HK-2 (cell line): ENCODE data around the gene THAP12.
A peak's percentile ranks its signal among the peaks of the same experiment; 100 is the strongest.
"Not testable (repeated sequence)": the region's sequence is repeated elsewhere in the genome, so short reads cannot be mapped to it uniquely, and the experiment has no call there.

Source experiments
- DNase-seq: peaks from one replicate; pipeline ENCODE4 v3.0.0-alpha.2; 2018; ENCODE audit not compliant: unreplicated experiment

THAP12 gene

GRCh38 chr11:76380977-76381719 lies at the start of gene THAP12, which contains the start of gene GVQW3:
TSS of gene THAP12 (minus strand) at chr11:76381132. CDS start at chr11:76380836, 296 bp downstream.
TSS of gene GVQW3 (plus strand) at chr11:76381323. CDS start at chr11:76381829, 506 bp downstream.
- peak; percentile 90 for DNase-seq

- no peak for DNase-seq
Observed at GRCh38 chr11:76426660-76427059, 45.7 kb upstream of the THAP12 start.

GRCh38 chr11:76424891-76425290 lies 44.0 kb upstream of the THAP12 start:
- no peak for DNase-seq

GRCh38 chr11:76424379-76424778 lies 43.4 kb upstream of the THAP12 start:
- DNase-seq, result no peak

- DNase-seq, result no peak
Observed at GRCh38 chr11:76419896-76420295, 39.0 kb upstream of the THAP12 start.

- no peak for DNase-seq
Observed at GRCh38 chr11:76415073-76415472, 34.1 kb upstream of the THAP12 start.

- no peak for DNase-seq
Observed at GRCh38 chr11:76410851-76411357, 30.0 kb upstream of the THAP12 start.

- peak; percentile 24 for DNase-seq
Observed at GRCh38 chr11:76408171-76408965, 27.4 kb upstream of the THAP12 start.

- DNase-seq, result no peak
Observed at GRCh38 chr11:76406359-76406758, 25.4 kb upstream of the THAP12 start.

GRCh38 chr11:76401484-76401883 lies 20.6 kb upstream of the THAP12 start:
- DNase-seq, result not testable (repeated sequence)

- DNase-seq, result no peak
Observed at GRCh38 chr11:76400967-76401366, 20.0 kb upstream of the THAP12 start.

- no peak for DNase-seq
Observed at GRCh38 chr11:76397383-76397782, 16.5 kb upstream of the THAP12 start.

GRCh38 chr11:76395296-76395695 lies 14.4 kb upstream of the THAP12 start:
- DNase-seq, result no peak

- no peak for DNase-seq
Observed at GRCh38 chr11:76394411-76394810, 13.5 kb upstream of the THAP12 start.

GRCh38 chr11:76392870-76393269 lies 11.9 kb upstream of the THAP12 start:
- DNase-seq, result no peak

GRCh38 chr11:76391811-76392475 lies 11.0 kb upstream of the THAP12 start:
- no peak for DNase-seq

GRCh38 chr11:76391021-76391420 lies 10.1 kb upstream of the THAP12 start:
- DNase-seq, result no peak

GRCh38 chr11:76388408-76388807 lies 7.5 kb upstream of the THAP12 start:
- no peak for DNase-seq

GRCh38 chr11:76385903-76386302 lies 5.0 kb upstream of the THAP12 start:
- DNase-seq, result no peak

- no peak for DNase-seq
Observed at GRCh38 chr11:76382209-76382608, 1.3 kb upstream of the THAP12 start.

- peak; percentile 20 for DNase-seq
Observed at GRCh38 chr11:76380159-76380976, 564 bp downstream of the THAP12 start.
